HG02884 (cell line): ENCODE results near the gene PPFIBP1.
"Not testable (repeated sequence)": the region's sequence is repeated elsewhere in the genome, so short reads cannot be mapped to it uniquely, and the experiment has no call there.

Source experiments
- ATAC-seq: cut with Tn5 transposase; IDR thresholded peaks from one replicate; pipeline ENCODE4 v1.9.1; 2021; ENCODE audit warnings: mild to moderate bottlenecking, moderate library complexity; ENCODE audit not compliant: unreplicated experiment

PPFIBP1 gene

GRCh38 chr12:27561535-27562350, 37.7 kb downstream of the PPFIBP1 start:
- ATAC-seq = no peak

GRCh38 chr12:27564612-27565213, 40.7 kb downstream of the PPFIBP1 start:
- no peak for ATAC-seq

GRCh38 chr12:27566159-27566558, 42.2 kb downstream of the PPFIBP1 start:
- ATAC-seq = no peak

- no peak for ATAC-seq
Observed at GRCh38 chr12:27566626-27567025, 42.6 kb downstream of the PPFIBP1 start.

- ATAC-seq = no peak
Observed at GRCh38 chr12:27571463-27571862, 47.5 kb downstream of the PPFIBP1 start.

GRCh38 chr12:27572486-27573255, 48.7 kb downstream of the PPFIBP1 start:
- no peak for ATAC-seq

- ATAC-seq = no peak
Observed at GRCh38 chr12:27573972-27574371, 50.0 kb downstream of the PPFIBP1 start.

- no peak for ATAC-seq
Observed at GRCh38 chr12:27575090-27575761, 51.2 kb downstream of the PPFIBP1 start.

GRCh38 chr12:27575762-27576118, 51.7 kb downstream of the PPFIBP1 start:
- no peak for ATAC-seq

- no peak for ATAC-seq
Observed at GRCh38 chr12:27576667-27577347, 52.8 kb downstream of the PPFIBP1 start.

- ATAC-seq = no peak
Observed at GRCh38 chr12:27577688-27578087, 53.7 kb downstream of the PPFIBP1 start.

GRCh38 chr12:27578689-27579372, 54.8 kb downstream of the PPFIBP1 start:
- no peak for ATAC-seq

- no peak for ATAC-seq
Observed at GRCh38 chr12:27580561-27581330, 56.7 kb downstream of the PPFIBP1 start.

GRCh38 chr12:27581331-27581671, 57.3 kb downstream of the PPFIBP1 start:
- not testable (repeated sequence) for ATAC-seq

GRCh38 chr12:27581833-27582232, 57.8 kb downstream of the PPFIBP1 start:
- ATAC-seq = not testable (repeated sequence)

- not testable (repeated sequence) for ATAC-seq
Observed at GRCh38 chr12:27582445-27582844, 58.4 kb downstream of the PPFIBP1 start.

GRCh38 chr12:27583057-27583797, 59.2 kb downstream of the PPFIBP1 start:
- ATAC-seq = no peak

- ATAC-seq = no peak
Observed at GRCh38 chr12:27583981-27584380, 60.0 kb downstream of the PPFIBP1 start.
